HL-60/S4 treated with phorbol 12-myristate 13-acetate at 8.2 ng/mL for 4 days and 3 days (cell line): ENCODE results near the gene GLI1.
"Not testable (repeated sequence)": the region's sequence is repeated elsewhere in the genome, so short reads cannot be mapped to it uniquely, and the experiment has no call there.

Source experiments
- in situ Hi-C: fragments of 300-500 bp; cut with MboI; formaldehyde crosslinking; loops from 2 replicates; pipeline ENCODE4 v1.15.0; 2022; ENCODE audit warnings: low sequenced_read_pairs

The GLI1 gene

GRCh38 chr12:57515934-57516541 lies 56.5 kb downstream of the GLI1 start:
- in situ Hi-C loops = no loop called here

DNA sequence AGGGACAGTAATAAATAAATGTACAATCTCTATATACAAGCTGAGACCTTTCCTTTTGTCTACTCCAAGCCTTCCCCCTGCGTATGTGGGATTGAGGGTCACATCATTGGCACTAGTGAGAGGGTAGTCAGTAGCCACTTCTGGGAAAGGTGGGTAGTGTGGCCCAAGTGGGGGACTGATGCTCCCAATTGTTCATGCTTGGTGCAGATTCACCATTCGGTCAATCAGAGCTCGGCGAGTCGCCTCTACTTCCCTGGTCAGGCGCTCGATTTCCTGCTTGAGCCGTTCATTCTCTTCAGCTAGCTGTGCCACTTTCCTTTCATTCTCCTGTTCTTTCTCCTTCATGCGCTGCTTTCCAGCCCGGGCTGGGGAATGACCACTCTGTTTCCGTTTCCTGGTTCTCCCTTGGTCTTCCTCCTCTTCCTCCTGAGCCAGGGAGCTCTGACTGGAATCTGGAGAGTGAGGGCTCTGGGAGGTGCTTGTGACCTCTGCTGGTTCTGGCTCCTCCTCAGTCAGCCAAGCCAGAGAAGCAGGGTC lies 57.1 kb downstream of the GLI1 start:
- in situ Hi-C loops = no loop called here

DNA sequence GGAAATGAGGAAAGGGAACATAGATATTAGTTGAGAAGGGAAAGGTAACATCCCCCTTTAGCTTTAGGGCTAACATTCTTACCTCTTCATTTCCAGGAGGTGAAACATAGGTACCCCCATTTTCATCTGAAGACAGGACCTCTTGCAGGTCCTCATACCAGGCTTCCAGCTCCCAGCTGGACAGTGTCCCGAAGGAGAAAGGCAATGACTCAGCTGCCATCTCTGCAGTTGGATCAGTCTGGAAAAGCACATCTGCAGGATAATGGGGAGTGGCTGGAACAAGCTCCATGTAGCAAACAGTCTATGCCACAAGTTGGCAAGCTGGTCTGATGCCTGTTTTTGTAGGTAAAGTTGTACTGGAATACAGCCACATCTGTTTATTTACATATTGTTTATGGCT lies 57.6 kb downstream of the GLI1 start:
- in situ Hi-C loops = no loop called here

DNA sequence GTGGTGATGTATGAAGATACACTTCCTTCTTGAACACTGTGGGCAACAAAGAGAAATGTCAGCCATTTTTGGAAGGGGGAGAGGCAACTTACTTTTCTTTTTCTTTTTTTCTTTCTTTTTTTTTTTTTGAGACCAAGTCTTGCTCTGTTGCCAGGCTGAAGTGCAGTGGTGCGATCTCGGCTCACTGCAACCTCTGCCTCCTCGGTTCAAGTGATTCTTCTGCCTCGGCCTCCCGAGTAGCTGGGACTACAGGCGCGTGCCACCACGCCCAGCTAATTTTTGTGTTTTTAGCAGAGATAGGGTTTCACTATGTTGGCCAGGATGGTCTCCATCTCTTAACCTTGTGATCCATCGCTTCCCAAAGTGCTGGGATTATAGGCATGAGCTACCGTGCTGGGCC lies 58.1 kb downstream of the GLI1 start:
- in situ Hi-C loops = not testable (repeated sequence)

GRCh38 chr12:57518176-57518919 lies 58.8 kb downstream of the GLI1 start:
- in situ Hi-C loops = no loop called here

DNA sequence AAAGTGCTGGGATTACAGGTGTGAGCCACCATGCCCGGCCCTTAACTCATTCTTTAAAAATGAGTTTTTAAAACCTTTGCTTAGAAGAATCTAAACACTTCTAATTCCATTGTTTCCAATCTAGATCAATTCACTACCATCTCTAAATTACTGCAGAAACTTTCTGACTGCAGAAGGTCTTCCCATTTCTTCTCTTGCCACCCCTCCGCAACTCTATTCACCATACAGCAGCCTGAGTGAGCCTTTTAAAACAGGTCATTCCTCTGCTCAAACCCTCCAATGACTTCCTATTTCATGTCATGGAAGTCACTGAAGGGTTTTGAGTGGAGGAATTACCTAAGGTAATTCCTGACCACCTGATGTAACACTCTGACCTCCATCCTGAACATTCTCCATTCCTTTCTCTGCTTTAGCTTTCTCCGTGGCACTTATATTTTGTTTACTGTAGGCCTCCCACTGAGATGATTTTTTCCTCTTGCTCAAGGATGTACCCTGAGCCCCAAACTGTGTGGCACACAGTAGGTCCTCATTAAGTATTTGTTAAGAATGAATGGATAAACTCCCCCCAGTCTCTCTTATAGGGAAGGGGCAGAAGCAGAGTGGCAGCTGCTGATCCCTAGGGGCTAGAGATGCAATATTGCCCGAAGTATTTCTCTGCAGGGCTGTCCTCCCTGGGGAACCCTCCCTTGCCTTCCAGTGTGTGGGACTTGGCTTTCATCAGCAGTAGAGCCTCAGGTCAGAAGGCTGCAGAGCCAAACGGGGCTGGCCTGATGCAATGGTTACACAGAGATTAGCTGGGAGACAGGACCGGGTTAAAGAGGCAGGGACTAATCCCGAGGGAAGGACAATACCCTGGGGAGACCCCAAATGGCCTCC lies 59.6 kb downstream of the GLI1 start:
- in situ Hi-C loops = no loop called here

DNA sequence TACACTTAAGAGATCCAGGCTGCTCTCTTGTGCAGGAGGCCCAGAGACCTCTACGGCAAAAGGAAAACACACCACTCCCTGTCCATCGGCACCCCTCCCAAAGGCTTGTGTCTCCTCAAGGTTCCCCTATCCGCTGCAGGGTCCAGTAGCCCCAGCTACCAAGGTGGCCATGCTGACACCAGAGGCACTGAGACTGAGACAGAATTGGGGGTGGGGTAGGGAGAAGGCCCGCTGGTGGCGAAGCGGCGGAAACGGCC lies 60.1 kb downstream of the GLI1 start:
- in situ Hi-C loops = no loop called here

- in situ Hi-C loops = no loop called here
Observed at GRCh38 chr12:57520053-57520818, 60.7 kb downstream of the GLI1 start, which contains the start of gene DDIT3. Gene DDIT3, minus strand, starts transcription at chr12:57520514. Its CDS starts 3,108 bp downstream, at chr12:57517406.

DNA sequence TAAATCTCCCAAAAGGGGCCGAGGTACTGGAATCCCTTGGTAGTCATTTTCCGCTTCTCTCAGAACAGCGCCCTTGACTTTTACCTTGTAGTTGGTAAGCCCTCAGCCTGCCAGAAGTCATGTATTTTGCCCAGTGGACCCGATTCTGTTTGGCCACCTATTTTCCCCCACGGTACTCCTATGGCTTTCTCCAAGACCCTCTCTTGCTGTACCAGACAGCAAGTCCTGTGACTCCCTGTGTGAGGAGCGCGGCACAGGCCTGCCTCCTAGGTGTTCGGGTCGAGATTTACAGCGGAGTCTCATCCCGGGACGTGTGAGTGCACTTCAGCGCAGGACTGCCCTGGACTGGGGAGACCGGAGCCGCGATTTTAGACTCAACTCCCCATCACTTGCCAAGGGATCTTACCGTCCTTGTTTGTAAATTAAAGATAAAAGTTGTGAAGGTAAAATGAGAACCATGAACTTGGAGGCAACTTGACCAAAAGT lies 62.0 kb downstream of the GLI1 start:
- in situ Hi-C loops = no loop called here
